ENCODE results near the gene MYBPHL. TPM values are rescaled to one million over a fixed set of nuclear protein-coding genes. Genes with fewer than 3 reads are reported as not detected.
A peak's percentile ranks its signal among the peaks of the same experiment; 100 is the strongest.

Gene MYBPHL
- total RNA-seq, 4 donors from 2014 or later = 3.1 TPM; not detected in 3

- ATAC-seq = peak; percentile 25 to 54
- Histone ChIP-seq H3K9me3 (no peaks in the 10 kb centered on the region), H3K4me1 (peaks cover 24 to 60% of the 10 kb centered on the region in 2 donors), H3K27me3 (no peaks in the 10 kb centered on the region), H3K27ac (peak overlapping the region in 3 of 4 donors; percentile 1 to 74 (median 47)), H3K4me3 (no peak overlapping the region), H3K36me3 (peaks cover 0 to 6% of the 10 kb centered on the region in 2 donors)
- no peak for DNase-seq
- intact Hi-C loops (cut with DNase I; ENCODE audit: low total_unique reads) = loop anchor here (5.0 kb wide), 1 partner anchor 48 kb away; no protein-coding TSS in a partner anchor
- TF ChIP-seq POLR2A (IDR thresholded peaks at IDR 0.05) = no peak
- TF ChIP-seq, protein P1, sequence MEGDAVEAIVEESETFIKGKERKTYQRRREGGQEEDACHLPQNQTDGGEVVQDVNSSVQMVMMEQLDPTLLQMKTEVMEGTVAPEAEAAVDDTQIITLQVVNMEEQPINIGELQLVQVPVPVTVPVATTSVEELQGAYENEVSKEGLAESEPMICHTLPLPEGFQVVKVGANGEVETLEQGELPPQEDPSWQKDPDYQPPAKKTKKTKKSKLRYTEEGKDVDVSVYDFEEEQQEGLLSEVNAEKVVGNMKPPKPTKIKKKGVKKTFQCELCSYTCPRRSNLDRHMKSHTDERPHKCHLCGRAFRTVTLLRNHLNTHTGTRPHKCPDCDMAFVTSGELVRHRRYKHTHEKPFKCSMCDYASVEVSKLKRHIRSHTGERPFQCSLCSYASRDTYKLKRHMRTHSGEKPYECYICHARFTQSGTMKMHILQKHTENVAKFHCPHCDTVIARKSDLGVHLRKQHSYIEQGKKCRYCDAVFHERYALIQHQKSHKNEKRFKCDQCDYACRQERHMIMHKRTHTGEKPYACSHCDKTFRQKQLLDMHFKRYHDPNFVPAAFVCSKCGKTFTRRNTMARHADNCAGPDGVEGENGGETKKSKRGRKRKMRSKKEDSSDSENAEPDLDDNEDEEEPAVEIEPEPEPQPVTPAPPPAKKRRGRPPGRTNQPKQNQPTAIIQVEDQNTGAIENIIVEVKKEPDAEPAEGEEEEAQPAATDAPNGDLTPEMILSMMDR (IDR thresholded peaks at IDR 0.05 in 4 of 5, conservative IDR thresholded peaks at IDR 0.05 in 1 of 5) = no peak
- in situ Hi-C loops (cut with MboI; ENCODE audit: low sequenced_read_pairs in 4 of 4) = no loop called here
Observed at GRCh38 chr1:109304226-109304920, 2.4 kb downstream of the MYBPHL start.

- DNase-seq (no peak), ATAC-seq (no peak)
- TF ChIP-seq, protein P1 (IDR thresholded peaks at IDR 0.05 in 4 of 5, conservative IDR thresholded peaks at IDR 0.05 in 1 of 5) = no peak
- TF ChIP-seq POLR2A (IDR thresholded peaks at IDR 0.05) = no peak
- no peaks in the 10 kb centered on the region for H3K9me3 ChIP-seq
- H3K4me3 ChIP-seq = no peak overlapping the region
- intact Hi-C loops (cut with DNase I; ENCODE audit: low total_unique reads) (loop anchor here (5.0 kb wide), 1 partner anchor 50 kb away; no protein-coding TSS in a partner anchor), in situ Hi-C loops (cut with MboI; ENCODE audit: low sequenced_read_pairs in 4 of 4) (no loop called here)
- H3K27me3 ChIP-seq = no peaks in the 10 kb centered on the region
- H3K36me3 ChIP-seq = no peaks in the 10 kb centered on the region
- H3K4me1 ChIP-seq = peaks cover 24 to 47% of the 10 kb centered on the region in 2 donors
- H3K27ac ChIP-seq = no peak overlapping the region
Observed at GRCh38 chr1:109301874-109302273, 4.9 kb downstream of the MYBPHL start.

DNA sequence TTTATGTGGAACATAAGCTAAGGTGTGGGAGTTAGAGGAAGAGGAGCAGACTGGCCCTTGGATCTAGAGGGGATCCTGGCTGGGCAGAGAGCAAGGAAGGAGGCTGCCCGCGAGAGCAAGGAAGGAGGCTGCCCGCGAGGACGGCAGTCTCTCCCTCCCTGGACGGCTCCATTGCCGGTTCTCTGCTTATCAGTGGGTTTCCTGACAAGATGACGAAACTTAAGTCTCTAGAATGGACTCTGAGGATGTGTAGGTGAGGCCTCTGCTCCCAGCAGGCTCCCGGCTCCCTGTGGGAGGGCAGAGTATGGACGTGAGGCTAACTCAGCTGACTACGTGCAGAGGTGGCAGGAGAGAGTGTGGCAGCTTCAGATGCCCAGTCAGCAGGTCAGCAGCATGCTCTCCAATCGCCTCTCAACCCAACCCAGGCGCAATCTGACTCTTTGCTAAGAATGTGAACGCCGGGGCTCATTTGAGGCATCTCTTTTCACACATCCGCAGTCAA is 6.1 kb downstream of the MYBPHL start:
- no peak for ATAC-seq
- H3K4me1 ChIP-seq = peaks cover 21 to 36% of the 10 kb centered on the region in 2 donors
- H3K27me3 ChIP-seq = peaks cover 0 to 6% (median 0%) of the 10 kb centered on the region in 3 donors
- H3K27ac ChIP-seq = no peak overlapping the region
- no peak for TF ChIP-seq POLR2A (IDR thresholded peaks at IDR 0.05)
- TF ChIP-seq, protein P1 (IDR thresholded peaks at IDR 0.05 in 4 of 5, conservative IDR thresholded peaks at IDR 0.05 in 1 of 5) = no peak
- H3K4me3 ChIP-seq = no peak overlapping the region
- no peak for DNase-seq
- in situ Hi-C loops (cut with MboI; ENCODE audit: low sequenced_read_pairs in 4 of 4) = no loop called here
- intact Hi-C loops (cut with DNase I; ENCODE audit: low total_unique reads) = loop anchor here (5.0 kb wide), 1 partner anchor 52 kb away; no protein-coding TSS in a partner anchor
- H3K36me3 ChIP-seq = no peaks in the 10 kb centered on the region
- H3K9me3 ChIP-seq = no peaks in the 10 kb centered on the region

DNA sequence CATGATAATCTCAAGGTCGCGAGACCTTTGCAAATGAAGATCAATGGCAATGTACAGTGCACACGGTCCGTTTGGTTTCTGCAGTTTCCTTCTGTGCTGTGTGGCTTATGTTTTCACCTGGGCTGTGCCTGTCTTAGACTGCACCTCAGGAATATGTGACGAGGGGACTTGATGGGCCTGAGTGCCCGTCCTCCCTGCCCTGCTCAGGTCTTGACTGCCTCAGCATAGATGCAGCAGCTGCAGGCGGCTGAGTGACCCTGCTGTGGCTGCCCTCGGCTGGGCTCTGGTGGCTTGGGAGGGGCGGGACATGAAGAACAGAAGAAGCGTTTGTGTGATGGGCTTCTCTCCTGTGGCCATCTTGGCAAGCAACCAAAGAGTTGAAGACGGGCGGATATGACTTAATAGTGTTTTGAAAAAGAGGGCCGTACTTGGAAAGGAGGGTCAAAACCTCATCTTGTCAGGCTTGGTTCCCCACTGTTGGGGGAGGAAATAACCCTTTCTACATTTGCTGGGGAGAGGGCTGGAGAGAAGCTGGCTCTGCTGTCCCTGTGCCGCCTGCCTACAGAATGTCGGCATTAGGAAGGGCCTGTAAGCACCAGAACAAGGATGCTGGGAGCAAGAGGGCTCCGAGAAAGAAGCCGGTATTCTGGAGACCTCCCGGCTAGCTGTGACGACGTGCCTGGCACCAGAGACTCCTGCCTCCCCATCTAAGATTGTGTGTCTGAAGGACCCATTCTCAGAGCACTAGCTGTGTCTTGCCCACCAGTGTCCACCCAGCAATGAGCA is 7.1 kb downstream of the MYBPHL start:
- peak overlapping the region; percentile 15 to 72 (median 42) for H3K27ac ChIP-seq
- H3K4me3 ChIP-seq = no peak overlapping the region
- H3K27me3 ChIP-seq = peaks cover 0 to 9% (median 0%) of the 10 kb centered on the region in 3 donors
- no peaks in the 10 kb centered on the region for H3K9me3 ChIP-seq
- ATAC-seq = peak in 1 of 2 donors; percentile 18
- H3K4me1 ChIP-seq = peaks cover 15 to 26% of the 10 kb centered on the region in 2 donors
- TF ChIP-seq, protein P1 (IDR thresholded peaks at IDR 0.05 in 4 of 5, conservative IDR thresholded peaks at IDR 0.05 in 1 of 5) = no peak
- TF ChIP-seq POLR2A (IDR thresholded peaks at IDR 0.05) = no peak
- H3K36me3 ChIP-seq = no peaks in the 10 kb centered on the region
- intact Hi-C loops (cut with DNase I; ENCODE audit: low total_unique reads) = loop anchor here (2.0 to 5.0 kb wide), 2 partner anchors 15 to 53 kb away; no protein-coding TSS in a partner anchor
- DNase-seq = peak in 1 of 2 donors; percentile 46
- in situ Hi-C loops (cut with MboI; ENCODE audit: low sequenced_read_pairs in 4 of 4) = loop anchor here in 1 of 4 donors (25.0 kb wide), 1 partner anchor 238 kb away; the partner anchor contains the start of genes GNAI3 and GPR61
